Esophagus muscularis mucosa (tissue), 4 donors: ENCODE results near the gene TSPOAP1. TPM values are rescaled to one million over a fixed set of nuclear protein-coding genes. Genes with fewer than 3 reads are reported as not detected.

Experiments used
- DNase-seq: peaks from one replicate; pipeline ENCODE4 v3.0.0-alpha.2; 2017; ENCODE audit errors: extremely low spot score
- H3K27ac ChIP-seq, 4 donors: fragments of 200-600 bp; sonication (generic); replicated peaks in 1 of 4; 1 replicate in 3 of 4; 2 replicates in 1 of 4; pipeline ENCODE4 v1.5.1; 2016 to 2019; ENCODE audit warnings: mild to moderate bottlenecking in 1 of 4
- H3K27me3 ChIP-seq, 4 donors: fragments of 200-600 bp; sonication (generic); one replicate each; pipeline versions ENCODE4 v1.5.1 to v1.6.0; 2016 to 2019
- H3K36me3 ChIP-seq, 4 donors: fragments of 200-600 bp; sonication (generic); one replicate each; pipeline ENCODE4 v1.5.1; 2016 to 2019
- H3K4me1 ChIP-seq, 4 donors: fragments of 200-600 bp; sonication (generic); one replicate each; pipeline ENCODE4 v1.5.1; 2016 to 2019
- H3K4me3 ChIP-seq, 4 donors: fragments of 200-600 bp; sonication (generic); 1 replicate in 2 of 4; 2 replicates in 2 of 4; pipeline ENCODE4 v1.5.1; 2016 to 2019; ENCODE audit warnings: mild to moderate bottlenecking in 4 of 4, moderate library complexity in 1 of 4
- H3K9me3 ChIP-seq, 4 donors: fragments of 200-600 bp; sonication (generic); 1 replicate in 3 of 4; 2 replicates in 1 of 4; pipeline ENCODE4 v1.5.1; 2016 to 2019
- EP300 ChIP-seq: sonication (generic); formaldehyde crosslinking; IDR thresholded peaks from one replicate; pipeline ENCODE4 v1.6.1; 2017; ENCODE audit warnings: antibody characterized with exemption
- POLR2A ChIP-seq: fragments of 450-650 bp; IDR thresholded peaks from one replicate; pipeline ENCODE4 v1.6.1; 2017; ENCODE audit warnings: antibody characterized with exemption, moderate library complexity, mild to moderate bottlenecking, low read depth
- POLR2AphosphoS5 ChIP-seq, 2 donors: sonication (generic); formaldehyde crosslinking; IDR thresholded peaks; one replicate each; pipeline ENCODE4 v1.6.1; 2017; ENCODE audit warnings: antibody characterized with exemption in 2 of 2
- WGBS: methylation state at CpG from one replicate; pipeline ENCODE4 v1.1.5; 2018; 5-methylcytosine and 5-hydroxymethylcytosine counted together
- intact Hi-C: fragments of 100-400 bp; cut with DNase I; formaldehyde crosslinking; loops from one replicate; pipeline ENCODE4 v1.15.1; 2023
- total RNA-seq, 4 donors: library from RNA; depleted of rRNA; stranded (reverse); fragments of >200 nt; gene quantifications; one replicate each; pipeline versions ENCODE4 v1.1.0 to v1.2.1, GENCODE V29; 2016
- TF ChIP-seq, protein P1 (sequence below), 3 experiments: fragments of 200-600 bp in 2 of 3; fragments of 450-650 bp in 1 of 3; sonication (generic) in 2 of 3; IDR thresholded peaks; one replicate each; pipeline ENCODE4 v1.5.1; 2017 to 2019; ENCODE audit warnings: antibody characterized with exemption in 3 of 3, mild to moderate bottlenecking in 2 of 3, moderate library complexity in 1 of 3

The TSPOAP1 gene
- total RNA-seq, 4 donors from 2014 or later, result 10.0 to 19.0 (median 16.0) TPM

DNA sequence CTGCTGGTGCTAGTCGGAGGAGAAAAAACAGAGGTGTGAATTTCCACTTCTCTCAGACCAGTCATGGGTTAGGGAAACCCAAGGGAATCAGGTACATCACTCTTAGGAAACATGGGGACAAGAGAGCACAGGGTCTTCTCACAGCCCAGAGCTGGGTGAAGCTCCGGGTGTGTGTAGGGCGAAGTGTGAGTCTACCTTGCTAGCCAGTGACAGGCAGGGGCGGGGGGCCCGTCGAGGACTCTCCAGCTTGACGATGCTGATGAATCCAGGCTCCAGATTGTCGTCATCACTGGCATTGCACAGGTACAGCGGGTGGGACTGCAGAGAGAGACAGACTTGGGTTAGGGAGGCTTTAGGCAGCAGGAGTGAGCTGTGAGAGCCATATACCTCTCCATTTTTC is 42.1 kb upstream of the TSPOAP1 start:
- DNase-seq, result no peak
- no peak overlapping the region for H3K4me3 ChIP-seq
- no peaks in the 10 kb centered on the region for H3K36me3 ChIP-seq
- WGBS, result 93% methylated on average over 9 of the region's 9 CpGs
- no peaks in the 10 kb centered on the region for H3K4me1 ChIP-seq
- TF ChIP-seq EP300, result no peak
- TF ChIP-seq, protein P1, sequence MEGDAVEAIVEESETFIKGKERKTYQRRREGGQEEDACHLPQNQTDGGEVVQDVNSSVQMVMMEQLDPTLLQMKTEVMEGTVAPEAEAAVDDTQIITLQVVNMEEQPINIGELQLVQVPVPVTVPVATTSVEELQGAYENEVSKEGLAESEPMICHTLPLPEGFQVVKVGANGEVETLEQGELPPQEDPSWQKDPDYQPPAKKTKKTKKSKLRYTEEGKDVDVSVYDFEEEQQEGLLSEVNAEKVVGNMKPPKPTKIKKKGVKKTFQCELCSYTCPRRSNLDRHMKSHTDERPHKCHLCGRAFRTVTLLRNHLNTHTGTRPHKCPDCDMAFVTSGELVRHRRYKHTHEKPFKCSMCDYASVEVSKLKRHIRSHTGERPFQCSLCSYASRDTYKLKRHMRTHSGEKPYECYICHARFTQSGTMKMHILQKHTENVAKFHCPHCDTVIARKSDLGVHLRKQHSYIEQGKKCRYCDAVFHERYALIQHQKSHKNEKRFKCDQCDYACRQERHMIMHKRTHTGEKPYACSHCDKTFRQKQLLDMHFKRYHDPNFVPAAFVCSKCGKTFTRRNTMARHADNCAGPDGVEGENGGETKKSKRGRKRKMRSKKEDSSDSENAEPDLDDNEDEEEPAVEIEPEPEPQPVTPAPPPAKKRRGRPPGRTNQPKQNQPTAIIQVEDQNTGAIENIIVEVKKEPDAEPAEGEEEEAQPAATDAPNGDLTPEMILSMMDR (IDR thresholded peaks at IDR 0.05), result no peak
- TF ChIP-seq POLR2AphosphoS5 (IDR thresholded peaks at IDR 0.05), result no peak
- H3K9me3 ChIP-seq, result no peaks in the 10 kb centered on the region
- intact Hi-C loops, result no loop called here
- no peaks in the 10 kb centered on the region for H3K27me3 ChIP-seq
- no peak overlapping the region for H3K27ac ChIP-seq

DNA sequence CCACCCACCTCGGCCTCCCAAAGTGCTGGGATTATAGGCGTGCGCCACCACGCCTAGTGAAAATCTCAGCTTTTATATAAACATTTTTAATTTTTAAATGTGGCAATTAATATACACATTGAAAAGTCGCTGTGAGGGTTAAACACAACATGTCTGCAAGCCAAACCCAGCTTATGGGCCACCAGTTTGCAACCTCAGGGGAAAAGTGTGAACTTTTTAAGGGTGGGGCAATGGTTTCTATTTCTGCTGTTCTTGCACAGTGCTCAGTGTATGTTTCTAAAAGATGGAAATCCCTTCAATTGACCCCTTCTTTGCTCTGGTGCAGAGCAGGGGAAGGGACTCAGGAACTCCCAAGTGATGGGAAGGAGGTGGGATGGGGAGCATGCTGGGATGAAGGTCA is 41.7 kb upstream of the TSPOAP1 start:
- Histone ChIP-seq H3K36me3 (no peaks in the 10 kb centered on the region), H3K4me3 (no peak overlapping the region), H3K27ac (no peak overlapping the region), H3K27me3 (no peaks in the 10 kb centered on the region), H3K4me1 (no peaks in the 10 kb centered on the region), H3K9me3 (no peaks in the 10 kb centered on the region)
- TF ChIP-seq EP300 (no peak), POLR2AphosphoS5 (IDR thresholded peaks at IDR 0.05) (no peak), POLR2A (no peak)
- TF ChIP-seq, protein P1 (IDR thresholded peaks at IDR 0.05), result no peak
- DNase-seq, result no peak
- intact Hi-C loops, result no loop called here
- WGBS, result 93% methylated on average over 5 of the region's 5 CpGs

DNA sequence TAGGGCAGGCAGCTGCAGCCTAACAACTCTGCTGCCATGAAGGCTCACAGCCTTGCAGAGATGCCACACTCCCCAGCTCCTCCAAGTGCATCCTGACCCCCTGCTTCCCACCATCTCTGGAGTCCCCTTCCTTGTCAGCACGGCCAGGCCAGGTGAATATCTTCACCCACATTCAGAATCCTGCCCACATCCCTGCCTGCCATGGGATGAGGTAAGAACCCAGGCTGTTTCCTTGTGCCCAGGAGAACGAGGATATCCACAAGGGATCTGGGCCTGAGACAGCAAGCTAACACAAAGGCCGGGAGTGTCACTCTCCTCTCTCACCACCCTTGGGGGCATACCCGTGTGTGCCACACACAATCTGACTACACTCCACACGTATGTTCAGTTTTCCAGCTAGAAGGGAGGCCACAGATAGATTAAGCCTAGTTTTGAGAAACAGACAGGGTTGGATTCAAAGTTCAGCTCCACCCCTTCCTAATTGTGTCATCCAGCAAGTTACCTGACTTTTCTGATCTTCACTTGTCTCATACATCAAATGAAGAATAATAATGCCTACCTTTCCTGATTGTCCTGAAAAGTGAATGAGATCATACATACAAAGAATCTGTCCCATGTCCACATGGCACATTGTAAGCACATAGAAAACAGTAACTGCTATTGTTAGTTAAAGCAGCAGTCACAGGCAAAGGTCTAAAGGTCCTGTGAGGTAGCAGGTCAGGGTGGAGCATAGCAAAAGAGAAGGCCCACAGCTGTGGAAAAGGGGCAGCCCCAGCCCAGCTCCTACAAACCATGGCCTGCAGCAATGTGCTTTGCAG is 40.8 kb upstream of the TSPOAP1 start:
- Histone ChIP-seq H3K9me3 (no peaks in the 10 kb centered on the region), H3K27ac (no peak overlapping the region), H3K4me1 (no peaks in the 10 kb centered on the region), H3K36me3 (no peaks in the 10 kb centered on the region), H3K4me3 (no peak overlapping the region), H3K27me3 (no peaks in the 10 kb centered on the region)
- no peak for DNase-seq
- TF ChIP-seq EP300, result no peak
- TF ChIP-seq POLR2A, result no peak
- WGBS, result 57% methylated on average over 5 of the region's 5 CpGs
- intact Hi-C loops, result no loop called here

DNA sequence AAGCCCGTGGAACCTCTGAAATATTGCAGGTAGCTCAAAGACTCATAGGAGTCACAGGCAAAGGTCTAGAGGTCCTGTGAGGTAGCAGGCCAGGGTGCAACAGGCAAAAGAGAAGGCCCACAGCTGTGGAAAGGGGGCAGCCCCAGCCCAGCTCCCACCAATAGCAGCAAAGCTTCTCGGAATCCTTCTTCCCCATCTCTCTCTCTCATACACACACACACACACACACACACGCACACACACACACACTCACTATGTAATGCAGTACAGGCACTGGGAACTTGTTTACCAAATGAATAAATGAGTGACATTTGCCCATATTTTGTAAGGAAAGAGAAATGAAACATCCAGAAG is 40.2 kb upstream of the TSPOAP1 start:
- H3K4me3 ChIP-seq, result no peak overlapping the region
- DNase-seq, result no peak
- H3K36me3 ChIP-seq, result no peaks in the 10 kb centered on the region
- TF ChIP-seq EP300 (no peak), POLR2A (no peak), POLR2AphosphoS5 (IDR thresholded peaks at IDR 0.05) (no peak)
- TF ChIP-seq, protein P1 (IDR thresholded peaks at IDR 0.05), result no peak
- H3K9me3 ChIP-seq, result no peaks in the 10 kb centered on the region
- intact Hi-C loops, result no loop called here
- no peaks in the 10 kb centered on the region for H3K4me1 ChIP-seq
- 64% methylated on average over 3 of the region's 3 CpGs for WGBS
- no peak overlapping the region for H3K27ac ChIP-seq
- no peaks in the 10 kb centered on the region for H3K27me3 ChIP-seq

DNA sequence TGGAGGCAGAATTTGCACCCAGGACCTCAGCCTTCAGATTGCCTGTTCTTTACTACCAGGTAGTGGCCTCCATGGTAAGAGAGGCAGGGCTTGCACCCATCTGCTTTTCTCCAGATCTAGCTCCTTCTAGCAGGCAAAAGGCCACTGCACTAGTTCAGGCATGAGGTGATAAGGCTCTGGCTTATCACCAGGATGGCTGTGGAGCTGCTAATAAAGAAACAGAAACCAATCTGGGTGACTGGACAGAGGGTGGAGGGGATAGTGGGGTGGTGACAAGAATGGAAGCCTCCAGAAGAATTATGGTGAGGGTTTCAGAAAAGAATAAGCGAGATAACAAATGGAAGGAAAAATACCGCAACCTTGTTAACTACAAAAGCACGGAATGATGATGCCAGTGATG is 38.9 kb upstream of the TSPOAP1 start:
- H3K9me3 ChIP-seq, result no peaks in the 10 kb centered on the region
- H3K4me1 ChIP-seq, result no peaks in the 10 kb centered on the region
- intact Hi-C loops, result no loop called here
- DNase-seq, result no peak
- no peak for TF ChIP-seq POLR2A
- TF ChIP-seq, protein P1 (IDR thresholded peaks at IDR 0.05), result no peak
- TF ChIP-seq POLR2AphosphoS5 (IDR thresholded peaks at IDR 0.05), result no peak
- TF ChIP-seq EP300, result no peak
- no peaks in the 10 kb centered on the region for H3K36me3 ChIP-seq
- H3K27ac ChIP-seq, result no peak overlapping the region
- WGBS, result 99% methylated on average over 3 of the region's 3 CpGs
- H3K4me3 ChIP-seq, result no peak overlapping the region
- H3K27me3 ChIP-seq, result no peaks in the 10 kb centered on the region
